SIG-M5 treated with dmso at 0.1 percent for 504 hours (cell line): ENCODE data around the gene GNA14.
"Not testable (repeated sequence)": the region's sequence is repeated elsewhere in the genome, so short reads cannot be mapped to it uniquely, and the experiment has no call there.

Experiments used
- DNase-seq: peaks from one replicate; lab custom pipeline; 2025; ENCODE audit not compliant: unreplicated experiment; lab: John Stamatoyannopoulos, UW

Gene GNA14

DNA sequence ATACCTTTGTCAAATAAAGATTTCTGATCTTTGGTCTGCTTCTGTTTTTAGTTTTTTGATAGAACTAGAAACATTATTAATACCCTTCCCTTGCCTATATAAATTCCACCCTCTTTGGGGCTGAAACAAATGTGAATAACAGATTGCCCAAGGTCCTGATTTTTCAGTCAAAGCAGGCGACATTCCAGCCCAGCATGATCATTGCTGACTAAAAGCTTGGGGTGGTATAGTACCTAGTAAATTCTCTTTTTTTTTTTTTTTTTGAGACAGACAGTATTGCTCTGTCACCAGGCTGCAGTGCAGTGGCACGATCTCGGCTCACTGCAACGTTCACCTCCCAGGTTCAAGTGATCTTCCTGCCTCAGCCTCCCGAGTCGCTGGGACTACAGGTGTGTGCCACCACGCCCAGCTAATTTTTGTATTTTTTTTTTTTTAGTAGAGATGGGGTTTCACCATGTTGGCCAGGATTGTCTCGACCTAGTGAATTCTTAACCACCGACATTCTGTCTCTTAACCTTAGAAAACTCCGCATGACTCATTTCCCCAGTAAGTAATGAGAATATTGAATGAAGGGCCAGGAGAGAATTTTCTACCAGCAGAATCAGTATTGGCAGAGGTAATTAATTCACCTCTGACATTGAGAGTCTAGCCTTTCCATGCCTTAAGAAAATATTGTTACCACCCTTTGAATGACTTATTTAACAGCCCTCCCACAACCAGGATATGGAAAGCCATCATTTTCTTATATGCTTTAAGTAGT is 226.4 kb downstream of the GNA14 start:
- DNase-seq = no peak

DNA sequence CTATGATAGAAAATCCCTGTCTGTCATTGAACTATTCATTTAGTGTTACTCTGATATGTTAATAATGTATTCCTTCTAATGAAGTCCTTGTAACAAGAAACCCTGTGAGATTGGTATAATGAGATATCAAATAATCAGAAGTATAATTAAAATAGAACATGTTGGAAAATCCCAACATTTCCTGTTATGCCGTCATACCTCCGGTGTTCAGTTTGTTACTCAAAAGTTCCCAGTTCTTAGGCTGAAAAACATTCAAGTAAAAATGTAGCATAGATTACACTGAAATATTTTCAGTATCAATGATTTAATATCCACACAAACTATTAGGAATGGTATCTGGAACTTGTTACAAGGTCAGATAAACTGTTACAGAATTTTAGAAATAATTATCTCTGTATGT is 227.5 kb downstream of the GNA14 start:
- no peak for DNase-seq

DNA sequence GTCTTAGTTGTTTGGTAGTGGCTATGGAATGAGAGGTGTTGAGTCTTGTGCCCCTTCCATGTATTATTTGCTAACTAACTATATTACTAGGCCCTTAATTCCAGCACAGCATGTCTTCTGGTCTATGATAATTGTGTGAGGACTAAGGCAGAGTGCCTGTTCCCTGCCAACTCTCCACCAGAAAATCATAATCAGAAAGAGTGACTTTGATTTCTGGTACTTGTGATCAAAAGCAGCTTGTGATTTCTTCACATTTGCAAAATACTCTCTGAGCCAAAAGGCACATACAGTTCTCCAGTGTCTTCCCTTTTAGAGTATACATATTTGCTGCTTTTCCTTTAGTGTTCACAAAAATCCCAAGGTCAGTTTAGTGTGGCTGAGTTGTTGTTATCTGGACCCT is 229.9 kb downstream of the GNA14 start:
- DNase-seq = no peak

DNA sequence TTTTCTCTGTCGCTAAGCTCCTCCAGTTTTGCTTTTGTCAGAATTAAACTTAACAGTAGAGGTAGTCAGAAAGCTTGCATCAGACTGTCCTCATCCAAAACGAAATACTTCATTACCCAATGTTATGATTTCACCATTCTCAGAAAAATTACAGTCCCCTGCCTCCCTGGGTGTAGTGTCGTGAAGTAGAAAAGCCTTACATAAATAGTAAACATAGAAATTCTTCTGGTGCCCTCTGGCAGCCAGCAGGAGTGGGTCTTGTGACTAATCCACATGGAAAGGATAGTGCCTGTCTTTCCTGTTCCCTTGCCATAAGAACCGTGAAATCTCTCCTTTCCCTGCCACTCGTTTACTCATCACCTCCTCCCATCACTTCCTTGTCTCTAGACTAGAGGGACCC is 230.6 kb downstream of the GNA14 start:
- DNase-seq = peak; percentile 77

DNA sequence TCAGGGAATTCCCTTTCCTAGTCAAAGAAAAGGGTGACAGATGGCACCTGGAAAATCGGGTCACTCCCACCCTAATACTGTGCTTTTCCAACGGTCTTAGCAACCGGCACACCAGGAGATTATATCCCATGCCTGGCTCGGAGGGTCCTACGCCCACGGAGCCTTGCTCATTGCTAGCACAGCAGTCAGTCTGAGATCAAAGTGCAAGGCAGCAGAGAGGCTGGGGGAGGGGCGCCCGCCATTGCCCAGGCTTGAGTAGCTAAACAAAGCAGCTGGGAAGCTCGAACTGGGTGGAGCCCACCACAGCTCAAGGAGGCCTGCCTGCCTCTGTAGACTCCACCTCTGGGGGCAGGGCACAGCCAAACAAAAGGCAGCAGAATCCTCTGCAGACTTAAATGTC is 239.6 kb downstream of the GNA14 start:
- DNase-seq = not testable (repeated sequence)

DNA sequence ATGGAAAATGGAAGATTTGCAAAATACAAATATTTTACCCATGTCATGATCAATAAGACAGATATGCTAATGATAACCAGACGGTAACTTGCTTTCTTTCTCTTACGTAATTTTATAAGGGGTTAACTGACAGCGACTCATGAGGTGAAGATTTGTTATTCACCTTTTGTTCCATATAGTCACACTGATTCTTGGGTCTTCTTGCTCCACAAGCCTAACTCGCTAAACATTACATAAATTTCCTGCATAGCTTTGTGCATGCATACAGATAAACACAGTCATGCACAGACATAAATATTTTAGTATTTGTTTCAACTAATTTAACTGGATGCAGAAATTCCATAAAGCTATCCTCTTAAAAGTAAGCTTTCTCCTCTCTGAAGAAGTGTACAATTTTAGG is 244.9 kb downstream of the GNA14 start:
- no peak for DNase-seq

DNA sequence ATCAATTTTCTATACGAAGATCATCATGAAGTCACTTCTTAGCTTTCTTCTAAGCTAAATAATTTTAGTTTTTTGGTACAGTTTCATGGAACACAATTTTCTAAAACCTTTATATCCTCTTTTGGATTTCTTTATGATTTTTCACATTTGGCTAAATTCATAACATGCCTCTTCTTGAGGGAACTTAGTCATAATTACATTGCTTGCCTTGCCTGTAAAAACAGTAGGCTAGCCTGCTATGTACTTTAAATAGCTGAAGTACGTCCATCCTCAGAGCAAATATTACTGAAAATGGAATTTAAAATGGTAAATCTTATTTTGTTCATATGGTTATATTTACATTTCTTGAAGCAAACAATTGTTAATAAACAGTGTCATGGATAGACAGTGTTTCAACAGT is 245.8 kb downstream of the GNA14 start:
- no peak for DNase-seq

DNA sequence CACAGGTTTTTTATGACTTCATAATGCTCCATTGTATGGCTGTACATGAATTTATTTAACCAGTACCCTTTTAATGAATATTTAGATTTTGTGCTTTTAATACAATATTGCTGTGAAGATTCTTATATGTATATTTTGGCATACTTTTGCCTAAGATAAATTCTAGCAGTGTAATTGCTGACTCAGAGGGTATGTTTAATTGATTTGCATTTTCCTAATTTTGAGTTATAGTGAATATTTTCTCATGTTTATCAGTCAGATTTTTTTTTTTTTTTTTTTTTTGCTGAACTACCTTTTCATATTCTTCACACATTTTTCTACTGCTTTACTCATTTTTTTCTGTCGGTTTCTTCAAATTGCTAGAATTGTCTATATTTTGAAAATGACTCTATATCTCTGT is 248.2 kb downstream of the GNA14 start:
- no peak for DNase-seq

DNA sequence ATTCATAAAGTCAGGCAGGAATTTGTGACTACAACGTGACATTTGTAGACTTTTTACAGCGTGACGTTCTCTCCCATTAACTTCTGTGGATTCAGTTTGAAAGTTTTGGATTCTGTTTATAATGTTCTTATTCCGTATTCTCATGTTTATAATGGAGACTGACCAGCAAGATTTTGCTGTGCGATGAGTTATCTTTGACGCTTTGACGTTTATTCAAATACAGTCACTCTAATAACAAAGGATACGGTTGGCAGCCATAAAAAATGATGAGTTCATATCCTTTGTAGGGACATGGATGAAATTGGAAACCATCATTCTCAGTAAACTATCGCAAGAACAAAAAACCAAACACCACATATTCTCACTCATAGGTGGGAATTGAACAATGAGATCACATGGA is 249.5 kb downstream of the GNA14 start:
- DNase-seq = not testable (repeated sequence)

DNA sequence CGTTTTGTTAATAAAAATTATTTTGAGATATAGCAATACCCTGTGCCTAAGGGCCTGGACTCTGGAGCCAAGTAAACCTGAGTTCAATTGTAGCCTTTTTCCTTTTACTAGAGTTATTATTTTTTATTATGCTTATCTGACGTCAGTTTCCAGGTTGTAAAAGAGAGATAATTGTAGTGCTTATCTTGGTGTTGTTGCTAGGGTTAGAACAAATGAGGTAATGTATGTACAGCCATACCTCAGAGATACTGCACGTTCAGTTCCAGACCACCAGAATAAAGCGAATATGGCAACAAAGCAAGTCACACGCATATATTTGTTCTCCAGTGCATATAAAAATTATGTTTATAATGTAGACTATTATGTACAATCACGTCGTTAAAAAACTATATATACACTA is 255.8 kb downstream of the GNA14 start:
- no peak for DNase-seq

DNA sequence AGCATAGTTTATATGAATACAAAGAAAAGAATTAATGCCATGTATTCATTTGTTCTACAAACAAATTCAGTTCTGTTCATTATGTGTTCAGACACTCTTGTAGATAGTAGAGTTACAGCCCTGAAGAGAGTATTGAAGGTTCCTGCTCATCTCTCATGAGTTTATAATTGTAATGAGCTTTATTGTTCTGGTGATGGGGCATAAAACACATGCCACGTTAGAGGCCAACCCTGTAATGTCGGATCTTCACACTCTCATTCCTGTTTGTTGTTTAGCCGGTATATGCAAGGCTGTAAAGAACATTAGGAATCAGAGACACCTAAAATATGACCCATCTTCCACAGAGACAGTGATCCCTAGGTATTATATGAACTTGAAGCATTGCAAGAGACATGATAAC is 256.3 kb downstream of the GNA14 start:
- DNase-seq = no peak

DNA sequence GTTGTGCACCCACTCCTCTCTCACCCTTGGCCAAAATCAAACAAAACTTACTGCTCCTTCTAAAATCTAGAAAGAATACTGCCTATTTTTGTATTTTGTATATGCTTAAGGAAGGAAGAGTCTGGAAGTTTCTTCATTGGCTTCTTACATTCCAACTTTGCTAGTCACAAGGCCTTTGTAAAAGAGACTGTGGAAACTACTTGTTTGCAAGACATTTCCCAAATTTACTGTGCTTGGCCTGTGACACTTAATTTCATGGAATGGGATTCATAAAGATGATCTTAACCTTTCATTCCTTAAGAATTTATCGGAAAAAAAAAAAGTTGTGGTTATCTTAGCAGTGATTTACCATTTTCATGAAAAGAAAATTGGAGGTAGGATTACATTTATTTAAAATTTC is 261.9 kb downstream of the GNA14 start:
- no peak for DNase-seq

DNA sequence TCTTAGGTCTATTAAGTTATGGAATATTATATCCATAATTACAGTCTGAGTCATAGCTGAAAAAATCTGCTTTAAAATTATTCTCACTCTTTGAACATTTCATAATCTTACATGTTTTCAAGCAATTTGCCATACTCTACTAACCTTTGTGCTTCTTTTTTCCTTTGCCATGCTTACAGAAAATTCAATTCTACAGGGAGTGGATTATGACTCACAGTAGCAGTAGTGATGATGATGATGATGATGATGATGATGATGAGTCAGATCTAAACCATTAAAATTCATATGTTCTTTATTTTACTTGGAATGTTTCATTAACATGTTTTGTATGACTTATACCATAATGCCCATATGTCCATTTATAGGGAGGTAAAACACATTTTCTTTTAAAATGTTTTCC is 263.7 kb downstream of the GNA14 start:
- DNase-seq = no peak

DNA sequence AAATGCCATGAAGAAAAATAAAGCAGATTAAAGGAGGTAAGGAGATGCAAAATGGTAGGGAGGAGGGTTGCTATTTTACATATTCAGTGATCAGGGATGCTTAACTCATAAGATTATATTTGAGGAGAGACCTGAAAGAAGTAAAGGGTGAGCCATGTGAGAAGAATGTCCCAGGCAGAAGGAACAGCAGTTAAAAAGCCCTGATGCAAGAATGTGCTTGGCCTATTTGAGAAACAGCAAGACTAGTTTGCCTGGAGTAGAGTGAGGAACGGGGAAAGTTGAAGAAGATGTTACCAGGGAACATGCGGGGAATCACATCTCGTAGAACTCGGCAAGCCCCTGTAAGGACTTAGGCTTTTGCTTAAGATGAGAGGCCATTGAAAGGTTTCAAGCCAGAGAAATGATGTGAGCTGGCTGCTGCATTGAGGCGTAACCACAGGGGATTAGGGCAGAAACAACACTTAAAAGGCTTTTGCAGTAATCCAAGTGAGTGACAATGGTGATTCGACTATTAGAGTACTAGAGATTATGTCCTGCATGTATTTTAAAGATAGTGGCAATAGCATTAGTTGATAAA is 272.1 kb downstream of the GNA14 start:
- no peak for DNase-seq

DNA sequence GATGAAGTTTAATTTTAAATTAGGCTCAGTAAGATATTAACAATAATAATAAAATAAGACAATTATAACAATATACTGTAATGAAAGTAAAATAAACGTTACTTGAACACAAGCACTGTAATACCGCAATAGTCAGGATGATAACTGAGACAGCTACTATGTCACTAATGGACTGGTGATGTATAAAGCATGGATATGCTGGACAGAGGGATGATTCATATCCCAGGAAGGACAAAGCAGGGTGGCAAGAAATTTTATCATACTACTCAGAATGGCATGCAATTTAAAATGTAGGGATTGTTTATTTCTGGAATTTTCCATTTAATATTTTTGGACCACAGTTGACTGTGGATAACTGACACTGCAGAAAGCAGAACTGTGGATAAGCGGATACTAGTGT is 273.9 kb downstream of the GNA14 start:
- DNase-seq = no peak
